Measurements from ENCODE around the gene STX8. TPM values are rescaled to one million over a fixed set of nuclear protein-coding genes. Genes with fewer than 3 reads are reported as not detected.

STX8 gene
- total RNA-seq, 1 donor from 2014 or later: 31.2 TPM

DNA sequence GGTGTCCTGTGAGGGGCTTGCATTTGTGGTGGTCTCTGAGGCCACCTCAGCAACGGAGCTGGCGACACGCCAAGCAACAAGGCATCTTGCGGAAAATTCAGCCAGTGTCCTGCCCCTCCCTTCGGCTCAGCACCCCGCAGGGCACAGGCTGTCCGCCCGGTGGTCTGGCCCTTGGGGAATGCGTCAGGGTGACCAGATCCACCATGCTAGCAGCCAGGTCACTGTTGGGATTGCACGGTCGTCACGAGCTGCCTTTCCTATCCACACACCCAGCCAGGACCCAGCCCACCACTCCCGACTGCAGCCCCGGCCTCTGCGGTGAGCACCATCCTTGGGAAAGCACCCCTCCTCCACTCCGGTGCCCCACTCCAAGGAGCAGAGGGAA is 333.1 kb downstream of the STX8 start:
- Histone ChIP-seq H3K4me1 (peaks cover 60% of the 10 kb centered on the region), H3K27me3 (no peaks in the 10 kb centered on the region), H3K27ac (peak overlapping the region; percentile 97), H3K4me3 (no peak overlapping the region), H3K9me3 (no peaks in the 10 kb centered on the region), H3K36me3 (no peaks in the 10 kb centered on the region)
- TF ChIP-seq POLR2AphosphoS5 (IDR thresholded peaks at IDR 0.05; ENCODE audit: insufficient read depth in 1 of 2, low read depth in 1 of 2) (no peak), POLR2A (IDR thresholded peaks at IDR 0.05) (no peak), CTCF (IDR thresholded peaks at IDR 0.05) (no peak)
- intact Hi-C loops (cut with DNase I): loop anchor here (5.0 kb wide), 1 partner anchor 610 kb away; the partner anchor contains the start of gene MYH10
- DNase-seq (ENCODE audit: extremely low spot score in 2 of 2): no peak

GRCh38 chr17:9241774-9242496 is 333.7 kb downstream of the STX8 start:
- DNase-seq (ENCODE audit: extremely low spot score in 2 of 2): no peak
- no peaks in the 10 kb centered on the region for H3K36me3 ChIP-seq
- intact Hi-C loops (cut with DNase I): loop anchor here (5.0 kb wide), 1 partner anchor 610 kb away; the partner anchor contains the start of gene MYH10
- no peaks in the 10 kb centered on the region for H3K9me3 ChIP-seq
- peak overlapping the region; percentile 97 for H3K27ac ChIP-seq
- H3K4me1 ChIP-seq: peaks cover 60% of the 10 kb centered on the region
- no peak for TF ChIP-seq POLR2A (IDR thresholded peaks at IDR 0.05)
- TF ChIP-seq CTCF (IDR thresholded peaks at IDR 0.05): no peak
- no peak for TF ChIP-seq POLR2AphosphoS5 (IDR thresholded peaks at IDR 0.05; ENCODE audit: insufficient read depth in 1 of 2, low read depth in 1 of 2)
- no peak overlapping the region for H3K4me3 ChIP-seq
- H3K27me3 ChIP-seq: no peaks in the 10 kb centered on the region

- Histone ChIP-seq H3K27me3 (no peaks in the 10 kb centered on the region), H3K4me3 (no peak overlapping the region), H3K4me1 (peaks cover 60% of the 10 kb centered on the region), H3K9me3 (no peaks in the 10 kb centered on the region), H3K36me3 (no peaks in the 10 kb centered on the region), H3K27ac (peak overlapping the region; percentile 97)
- DNase-seq (ENCODE audit: extremely low spot score in 2 of 2): no peak
- no peak for TF ChIP-seq POLR2AphosphoS5 (IDR thresholded peaks at IDR 0.05; ENCODE audit: insufficient read depth in 1 of 2, low read depth in 1 of 2)
- no peak for TF ChIP-seq CTCF (IDR thresholded peaks at IDR 0.05)
- no peak for TF ChIP-seq POLR2A (IDR thresholded peaks at IDR 0.05)
- intact Hi-C loops (cut with DNase I): loop anchor here (5.0 kb wide), 1 partner anchor 609 kb away; the partner anchor contains the start of gene MYH10
Observed at GRCh38 chr17:9241371-9241712, 334.3 kb downstream of the STX8 start.

DNA sequence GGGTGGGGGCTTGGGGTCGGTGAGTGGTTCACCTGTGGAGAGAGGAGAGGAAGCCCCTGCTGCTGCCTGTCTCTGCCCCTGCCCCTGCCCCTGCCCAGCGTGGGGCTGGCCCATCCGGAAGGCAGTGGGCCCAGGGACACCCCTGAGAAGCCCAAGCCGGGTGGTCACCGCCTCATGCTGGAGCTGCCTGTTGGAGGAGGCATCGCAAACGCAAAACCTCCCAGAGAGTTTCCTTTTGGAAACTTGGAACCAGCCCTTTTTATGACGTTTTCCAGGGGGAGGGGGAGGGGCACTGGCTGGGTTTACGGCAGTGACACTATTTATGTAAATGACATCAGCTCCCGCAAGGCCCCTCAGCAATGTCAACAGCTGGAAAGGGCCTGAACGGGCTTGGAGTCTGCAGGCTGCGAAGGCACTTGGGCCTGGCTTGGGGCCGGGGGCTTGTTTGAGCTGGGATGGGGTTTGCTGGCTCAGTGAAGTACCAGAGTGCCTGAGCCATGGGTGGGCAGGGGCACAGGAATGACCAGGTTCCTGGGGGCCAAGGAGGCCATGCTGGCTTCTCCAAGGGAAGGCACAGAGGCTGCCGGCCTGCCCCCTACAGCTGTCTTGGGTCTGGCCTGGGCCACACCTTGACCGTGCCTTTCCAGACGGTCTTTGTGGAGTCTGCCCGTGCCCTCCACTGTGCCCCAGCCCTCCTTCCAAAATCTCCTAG is 334.8 kb downstream of the STX8 start:
- no peak for DNase-seq (ENCODE audit: extremely low spot score in 2 of 2)
- Histone ChIP-seq H3K36me3 (no peaks in the 10 kb centered on the region), H3K27me3 (no peaks in the 10 kb centered on the region), H3K9me3 (no peaks in the 10 kb centered on the region), H3K4me3 (peak overlapping the region; percentile 52 to 77), H3K4me1 (peaks cover 60% of the 10 kb centered on the region), H3K27ac (peak overlapping the region; percentile 97)
- TF ChIP-seq POLR2AphosphoS5 (IDR thresholded peaks at IDR 0.05; ENCODE audit: insufficient read depth in 1 of 2, low read depth in 1 of 2) (peak; percentile 69 to 72), CTCF (IDR thresholded peaks at IDR 0.05) (no peak), POLR2A (IDR thresholded peaks at IDR 0.05) (no peak)
- intact Hi-C loops (cut with DNase I): loop anchor here (5.0 kb wide), 1 partner anchor 609 kb away; the partner anchor contains the start of gene MYH10

Measured in vagina (tissue), 2 donors.